Activated naive CD8-positive, alpha-beta T cell (primary cell): ENCODE data around the gene HDAC10.

Source experiments
- H3K27ac Mint-ChIP-seq: one replicate; pipeline ENCODE4 v1.8.0; 2021; ENCODE audit warnings: mixed read lengths
- H3K27me3 Mint-ChIP-seq: one replicate; pipeline ENCODE4 v1.8.0; 2021; ENCODE audit warnings: mixed read lengths
- H3K36me3 Mint-ChIP-seq: one replicate; pipeline ENCODE4 v1.8.0; 2021; ENCODE audit warnings: mixed read lengths
- H3K4me1 Mint-ChIP-seq: one replicate; pipeline ENCODE4 v1.8.0; 2021; ENCODE audit warnings: low read depth, mixed read lengths
- H3K4me3 Mint-ChIP-seq: one replicate; pipeline ENCODE4 v1.8.0; 2021; ENCODE audit warnings: mild to moderate bottlenecking, mixed read lengths
- H3K9me3 Mint-ChIP-seq: one replicate; pipeline ENCODE4 v1.8.0; 2021; ENCODE audit warnings: low read depth, mixed read lengths

HDAC10 gene

GRCh38 chr22:50257451-50258360 is 6.6 kb upstream of the HDAC10 start:
- Mint-ChIP-seq H3K36me3 (no peaks in the 10 kb centered on the region), H3K4me3 (no peak overlapping the region), H3K4me1 (peaks cover 7% of the 10 kb centered on the region), H3K9me3 (no peaks in the 10 kb centered on the region), H3K27ac (no peak overlapping the region), H3K27me3 (peaks cover 5% of the 10 kb centered on the region)

DNA sequence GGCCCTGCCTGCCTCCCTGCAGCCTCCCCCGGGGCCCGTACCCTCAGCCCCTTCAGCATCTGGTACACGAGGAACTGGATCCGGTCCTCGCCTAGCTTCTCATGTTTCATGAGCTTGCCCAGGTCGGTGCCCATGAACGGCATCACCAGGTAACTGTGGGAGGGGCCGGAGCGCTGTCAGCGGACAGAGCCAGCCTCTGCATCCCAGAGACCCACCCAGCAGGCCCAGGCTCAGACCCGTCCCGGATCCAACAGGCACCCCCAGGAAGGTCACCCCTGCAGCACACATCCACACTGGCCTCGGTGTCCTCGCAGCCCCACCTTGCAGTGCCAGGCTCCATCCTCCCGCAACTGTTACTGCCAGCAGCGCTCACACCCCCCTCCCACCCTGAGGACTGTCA is 6.0 kb upstream of the HDAC10 start:
- H3K4me1 Mint-ChIP-seq = peaks cover 2% of the 10 kb centered on the region
- no peak overlapping the region for H3K4me3 Mint-ChIP-seq
- no peaks in the 10 kb centered on the region for H3K36me3 Mint-ChIP-seq
- no peaks in the 10 kb centered on the region for H3K9me3 Mint-ChIP-seq
- no peak overlapping the region for H3K27ac Mint-ChIP-seq
- H3K27me3 Mint-ChIP-seq = peaks cover under 1% of the 10 kb centered on the region

- Mint-ChIP-seq H3K27me3 (no peaks in the 10 kb centered on the region), H3K36me3 (no peaks in the 10 kb centered on the region), H3K4me1 (no peaks in the 10 kb centered on the region), H3K27ac (no peak overlapping the region), H3K9me3 (no peaks in the 10 kb centered on the region), H3K4me3 (no peak overlapping the region)
Observed at GRCh38 chr22:50256258-50256862, 5.3 kb upstream of the HDAC10 start.

- Mint-ChIP-seq H3K27ac (no peak overlapping the region), H3K4me3 (no peak overlapping the region), H3K4me1 (no peaks in the 10 kb centered on the region), H3K9me3 (no peaks in the 10 kb centered on the region), H3K36me3 (no peaks in the 10 kb centered on the region), H3K27me3 (no peaks in the 10 kb centered on the region)
Observed at GRCh38 chr22:50255607-50256006, 4.5 kb upstream of the HDAC10 start.

DNA sequence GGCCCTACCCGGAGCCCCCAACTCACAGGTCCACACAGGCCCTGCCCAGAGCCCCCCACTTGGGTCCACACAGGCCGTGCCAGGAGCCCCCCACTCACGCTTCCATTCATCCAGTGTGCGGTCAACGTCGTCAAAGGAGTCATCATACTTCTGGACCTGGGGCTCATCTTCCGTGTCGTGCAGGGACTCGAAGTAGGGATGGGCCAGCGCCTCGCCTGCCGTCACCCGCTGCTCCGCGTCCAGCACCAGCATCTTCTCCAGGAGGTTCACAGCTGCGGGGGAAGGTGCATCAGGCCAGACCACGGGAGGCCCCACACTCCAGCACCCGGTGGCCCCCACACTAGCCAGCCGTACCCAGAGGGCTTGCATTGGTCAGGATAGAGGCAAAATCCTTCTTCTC is 4.0 kb upstream of the HDAC10 start:
- no peak overlapping the region for H3K27ac Mint-ChIP-seq
- H3K36me3 Mint-ChIP-seq = no peaks in the 10 kb centered on the region
- H3K4me1 Mint-ChIP-seq = peaks cover 4% of the 10 kb centered on the region
- H3K27me3 Mint-ChIP-seq = no peaks in the 10 kb centered on the region
- H3K9me3 Mint-ChIP-seq = no peaks in the 10 kb centered on the region
- H3K4me3 Mint-ChIP-seq = no peak overlapping the region

GRCh38 chr22:50253941-50254340 is 2.9 kb upstream of the HDAC10 start:
- H3K27me3 Mint-ChIP-seq = no peaks in the 10 kb centered on the region
- H3K27ac Mint-ChIP-seq = no peak overlapping the region
- H3K4me3 Mint-ChIP-seq = no peak overlapping the region
- H3K36me3 Mint-ChIP-seq = no peaks in the 10 kb centered on the region
- H3K9me3 Mint-ChIP-seq = no peaks in the 10 kb centered on the region
- H3K4me1 Mint-ChIP-seq = peaks cover 4% of the 10 kb centered on the region

- H3K4me1 Mint-ChIP-seq = peaks cover 4% of the 10 kb centered on the region
- H3K36me3 Mint-ChIP-seq = no peaks in the 10 kb centered on the region
- H3K4me3 Mint-ChIP-seq = no peak overlapping the region
- no peak overlapping the region for H3K27ac Mint-ChIP-seq
- no peaks in the 10 kb centered on the region for H3K27me3 Mint-ChIP-seq
- no peaks in the 10 kb centered on the region for H3K9me3 Mint-ChIP-seq
Observed at GRCh38 chr22:50253046-50253915, 2.2 kb upstream of the HDAC10 start.

DNA sequence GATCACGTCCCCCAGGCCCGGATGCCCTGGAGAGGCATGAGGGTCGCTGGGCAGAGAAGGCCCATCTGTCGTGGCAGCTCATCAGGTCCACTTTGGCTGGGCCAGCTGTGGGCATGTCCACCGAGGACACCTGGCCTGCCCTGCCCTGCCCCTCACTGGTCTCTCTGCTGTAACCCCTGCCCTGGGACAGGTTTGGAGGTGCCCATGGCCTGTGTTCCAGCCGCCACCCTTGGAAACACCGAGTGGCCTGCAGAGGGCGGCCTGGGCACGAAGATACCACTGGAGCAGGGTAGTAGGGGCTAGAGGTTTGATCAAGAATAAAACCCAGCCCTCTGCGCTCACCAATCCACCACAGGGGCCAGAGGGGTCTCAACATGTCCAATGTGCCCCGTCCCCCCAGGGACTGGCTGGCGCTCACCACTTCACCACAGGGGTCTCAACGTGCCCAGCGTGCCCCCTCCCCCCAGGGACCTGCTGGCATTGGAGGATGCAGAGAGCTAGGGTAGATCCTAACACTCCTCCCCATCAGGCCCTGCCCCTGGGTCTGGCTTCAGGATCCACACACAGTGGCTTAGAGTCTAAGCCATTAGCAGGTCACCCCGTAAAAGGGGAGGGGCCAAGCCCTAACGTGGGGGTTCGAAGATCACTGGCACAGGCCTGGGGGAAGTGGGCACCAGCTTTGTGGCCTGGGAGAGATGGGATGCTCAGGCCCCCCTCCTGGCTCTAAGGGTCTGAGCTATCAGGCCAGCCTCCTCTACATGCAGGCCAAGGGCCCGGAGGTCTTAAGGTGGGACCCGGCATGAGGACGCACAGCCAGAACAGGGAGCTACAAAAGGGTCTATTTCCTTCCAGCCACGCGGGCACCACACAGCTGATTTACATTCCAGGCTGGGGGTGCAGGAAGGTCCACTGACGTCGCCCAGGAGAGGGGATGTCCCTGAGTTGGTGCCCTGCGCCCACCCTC is 1.3 kb upstream of the HDAC10 start:
- Mint-ChIP-seq H3K4me1 (peaks cover 4% of the 10 kb centered on the region), H3K4me3 (peak overlapping the region; percentile 56), H3K36me3 (no peaks in the 10 kb centered on the region), H3K27ac (no peak overlapping the region), H3K9me3 (no peaks in the 10 kb centered on the region), H3K27me3 (no peaks in the 10 kb centered on the region)

DNA sequence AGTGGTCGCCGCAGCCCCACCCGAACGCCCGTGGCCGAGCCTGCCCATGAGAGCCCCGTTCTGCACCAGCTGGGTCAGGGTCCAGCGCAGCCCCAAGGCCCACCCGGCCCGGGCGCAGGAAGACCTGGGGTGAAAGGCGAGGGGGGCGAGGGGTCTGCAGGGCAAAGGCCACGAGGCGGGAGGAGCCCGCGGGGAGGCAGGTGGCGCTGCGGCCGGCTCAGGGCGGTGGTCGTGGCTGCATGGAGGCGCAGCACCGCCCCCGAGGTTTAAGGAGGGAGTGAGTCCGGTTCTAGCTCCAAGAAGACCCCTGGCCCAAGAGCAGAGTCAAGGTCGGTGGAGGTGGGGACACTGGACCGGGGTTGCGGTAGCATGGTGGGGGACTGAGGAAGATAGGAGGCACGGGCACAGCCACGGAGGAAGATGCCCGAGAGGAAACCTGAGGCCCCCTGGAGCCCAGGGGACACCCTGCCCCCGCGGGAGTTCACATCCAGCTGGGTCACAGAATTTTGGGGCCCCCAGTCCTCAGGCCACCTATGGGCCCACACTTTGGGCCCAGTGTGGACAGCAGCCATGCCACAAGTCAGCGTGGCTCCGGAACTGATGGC is 514 bp upstream of the HDAC10 start:
- H3K36me3 Mint-ChIP-seq = no peaks in the 10 kb centered on the region
- peak overlapping the region; percentile 56 for H3K4me3 Mint-ChIP-seq
- H3K27me3 Mint-ChIP-seq = no peaks in the 10 kb centered on the region
- peaks cover 4% of the 10 kb centered on the region for H3K4me1 Mint-ChIP-seq
- no peaks in the 10 kb centered on the region for H3K9me3 Mint-ChIP-seq
- H3K27ac Mint-ChIP-seq = no peak overlapping the region

GRCh38 chr22:50250249-50250554 is 863 bp downstream of the HDAC10 start:
- no peaks in the 10 kb centered on the region for H3K27me3 Mint-ChIP-seq
- H3K4me1 Mint-ChIP-seq = peaks cover 4% of the 10 kb centered on the region
- no peaks in the 10 kb centered on the region for H3K9me3 Mint-ChIP-seq
- no peak overlapping the region for H3K27ac Mint-ChIP-seq
- peak overlapping the region; percentile 81 for H3K4me3 Mint-ChIP-seq
- H3K36me3 Mint-ChIP-seq = no peaks in the 10 kb centered on the region

DNA sequence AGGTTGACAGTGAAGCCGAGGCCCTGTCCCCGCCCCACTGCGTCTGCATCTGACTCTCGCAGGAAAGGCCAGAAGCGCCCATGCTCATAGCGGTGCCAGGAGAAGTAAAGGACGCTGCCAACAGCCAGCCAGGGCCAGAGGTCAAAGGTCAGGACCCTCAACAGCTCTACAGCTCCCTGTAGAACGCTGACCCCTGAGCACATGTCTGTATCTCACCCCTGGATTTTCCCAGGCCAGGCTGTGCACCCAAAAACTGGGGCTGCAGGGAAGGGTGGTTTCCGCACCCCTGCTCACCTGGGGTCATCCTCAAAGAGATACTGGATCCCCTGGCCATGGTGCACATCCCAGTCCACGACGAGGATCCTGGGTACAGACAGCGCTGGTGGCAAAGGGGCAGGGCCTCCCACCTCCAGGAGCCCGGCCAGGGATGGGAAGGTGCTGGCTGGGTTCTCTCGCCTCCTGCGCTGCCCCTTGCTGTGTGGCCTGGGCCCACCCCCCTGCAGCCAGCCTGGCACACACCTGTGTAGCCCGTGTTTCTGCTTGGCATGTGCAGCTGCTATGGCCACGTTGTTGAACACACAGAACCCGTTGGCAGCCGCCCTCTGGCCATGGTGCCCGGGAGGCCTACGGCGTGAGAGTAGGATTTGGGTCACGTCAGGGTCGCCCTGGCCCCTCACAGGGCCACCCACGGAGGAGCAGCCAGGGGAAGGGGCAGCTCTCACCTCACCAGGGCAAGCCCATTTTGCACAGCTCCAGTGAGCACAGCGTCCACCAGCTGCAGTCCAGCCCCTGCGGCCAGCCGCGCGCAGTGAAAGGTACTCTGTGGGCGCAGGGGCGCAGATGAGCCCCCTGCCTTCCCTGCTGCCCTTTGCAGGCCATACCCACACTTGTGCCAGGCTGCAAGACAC is 1.5 kb downstream of the HDAC10 start:
- peak overlapping the region; percentile 81 for H3K4me3 Mint-ChIP-seq

GRCh38 chr22:50248196-50249081 is 2.6 kb downstream of the HDAC10 start:
- Mint-ChIP-seq H3K9me3 (no peaks in the 10 kb centered on the region), H3K27me3 (no peaks in the 10 kb centered on the region), H3K27ac (no peak overlapping the region), H3K4me1 (peaks cover 8% of the 10 kb centered on the region), H3K4me3 (no peak overlapping the region), H3K36me3 (peaks cover 2% of the 10 kb centered on the region)

More for the DNA sequence above, 1.5 kb downstream of the HDAC10 start:
- H3K9me3 Mint-ChIP-seq = no peaks in the 10 kb centered on the region
- H3K27ac Mint-ChIP-seq = no peak overlapping the region
- no peaks in the 10 kb centered on the region for H3K27me3 Mint-ChIP-seq
- peaks cover 6% of the 10 kb centered on the region for H3K4me1 Mint-ChIP-seq
- H3K36me3 Mint-ChIP-seq = peaks cover 2% of the 10 kb centered on the region
